ENCODE results near the gene GJB6. TPM values are rescaled to one million over a fixed set of nuclear protein-coding genes. Genes with fewer than 3 reads are reported as not detected.

The GJB6 gene
- total and polyA plus RNA-seq, 2 of the 4 experiments (the other 2 are of a cell fraction): not detected

- Histone ChIP-seq H2BK120ac (ENCODE audit: low read depth, low read length) (no peak overlapping the region), H4K8ac (ENCODE audit: low read depth in 2 of 2, low read length in 2 of 2) (no peak overlapping the region), H4K91ac (ENCODE audit: insufficient read depth, low read depth, low read length) (no peak overlapping the region), H4K5ac (ENCODE audit: low read depth, low read length) (no peak overlapping the region), H4K20me1 (ENCODE audit: insufficient read depth, low read length) (no peaks in the 10 kb centered on the region), H3K56ac (ENCODE audit: extremely low read depth, insufficient read depth, low read length) (no peak overlapping the region), H3K4ac (ENCODE audit: low read depth, low read length) (no peak overlapping the region), H2BK5ac (ENCODE audit: low read depth, low read length, poor library complexity, severe bottlenecking) (no peak overlapping the region), H3K23ac (ENCODE audit: low read depth, low read length) (no peak overlapping the region), H3K4me1 (ENCODE audit: control insufficient read depth, insufficient read depth, low read length) (no peaks in the 10 kb centered on the region), H3K18ac (ENCODE audit: low read depth, low read length) (no peak overlapping the region), H3K4me2 (ENCODE audit: low read depth, low read length) (no peak overlapping the region), H3K79me1 (ENCODE audit: low read depth in 1 of 2, low read length in 2 of 2) (no peaks in the 10 kb centered on the region), H3K9me3 (ENCODE audit: control insufficient read depth, insufficient read depth, low read length) (no peaks in the 10 kb centered on the region), H2BK15ac (ENCODE audit: low read depth, low read length) (no peak overlapping the region), H2AFZ (replicated peaks; ENCODE audit: low read length, poor library complexity) (no peak overlapping the region), H2AK5ac (ENCODE audit: low read depth, low read length) (no peak overlapping the region), H3K9ac (ENCODE audit: low read depth, low read length) (no peak overlapping the region), H3K27me3 (ENCODE audit: control insufficient read depth, insufficient read depth, low read length) (peaks cover 20% of the 10 kb centered on the region), H3K9me1 (ENCODE audit: insufficient read depth, low read length) (no peaks in the 10 kb centered on the region), H2BK20ac (ENCODE audit: low read depth, low read length) (no peak overlapping the region), H3K4me3 (ENCODE audit: insufficient read depth, low read depth, low read length) (no peak overlapping the region), H3K36me3 (ENCODE audit: control insufficient read depth, insufficient read depth, low read length) (no peaks in the 10 kb centered on the region), H3K14ac (replicated peaks; ENCODE audit: low read depth, low read length) (no peak overlapping the region), H3K27ac (ENCODE audit: insufficient read depth, low read length) (no peak overlapping the region), H2AK9ac (replicated peaks; ENCODE audit: low read depth, low read length, poor library complexity) (no peak overlapping the region)
- no peak for TF ChIP-seq ELK1 (IDR thresholded peaks at IDR 0.05; ENCODE audit: borderline replicate concordance, low read depth, low read length)
- no peak for TF ChIP-seq MXI1 (IDR thresholded peaks at IDR 0.05; ENCODE audit: borderline replicate concordance, low read depth, low read length)
- ATAC-seq (ENCODE audit: low read depth): no peak
- ChIA-PET POLR2A (ENCODE audit: unreplicated experiment) (no interaction called here), CTCF (no interaction called here)
- intact Hi-C loops (cut with micrococcal nuclease): no loop called here
- no CpG with 5 or more reads among the region's 4 CpGs for WGBS, 2 experiments (ENCODE audit: extremely low coverage in 2 of 2, insufficient read length in 1 of 2)
- DNase-seq: no peak
- in situ Hi-C loops (cut with MboI; ENCODE audit: low sequenced_read_pairs): no loop called here
- dilution Hi-C loops (cut with HindIII; ENCODE audit: low sequenced_read_pairs, unreplicated experiment): no loop called here
- no TSS peak for BruUV-seq (replicated peaks)
Observed at GRCh38 chr13:20254076-20254475, 22.0 kb upstream of the GJB6 start.

Data from IMR-90 (cell line).